Glomerular endothelial cell (primary cell): ENCODE data around the gene SLC1A2. TPM values are rescaled to one million over a fixed set of nuclear protein-coding genes. Genes with fewer than 3 reads are reported as not detected.
A peak's percentile ranks its signal among the peaks of the same experiment; 100 is the strongest.

Experiments used
- DNase-seq: peaks from one replicate; pipeline ENCODE4 v3.0.0-alpha.2; 2011; ENCODE audit warnings: low read depth, low spot score; ENCODE audit errors: extremely low read depth
- total RNA-seq: library from RNA; depleted of rRNA; stranded (reverse); fragments of >200 nt; gene quantifications from 2 replicates; pipeline ENCODE4 v1.2.3, GENCODE V29; 2015

SLC1A2 gene
- total RNA-seq, 1 donor from 2014 or later: not detected

- no peak for DNase-seq
Measured at GRCh38 chr11:35414311-35414710, 5.0 kb downstream of the SLC1A2 start.

- DNase-seq: no peak
Measured at GRCh38 chr11:35413598-35413997, 5.8 kb downstream of the SLC1A2 start.

- DNase-seq: no peak
Measured at GRCh38 chr11:35412285-35412684, 7.1 kb downstream of the SLC1A2 start.

GRCh38 chr11:35407041-35407440 is 12.3 kb downstream of the SLC1A2 start:
- DNase-seq: no peak

GRCh38 chr11:35404388-35404775 is 15.0 kb downstream of the SLC1A2 start:
- no peak for DNase-seq

GRCh38 chr11:35403765-35404387 is 15.5 kb downstream of the SLC1A2 start:
- DNase-seq: no peak

- no peak for DNase-seq
Measured at GRCh38 chr11:35402751-35403660, 16.4 kb downstream of the SLC1A2 start.

GRCh38 chr11:35398881-35399280 is 20.5 kb downstream of the SLC1A2 start:
- DNase-seq: no peak

- no peak for DNase-seq
Measured at GRCh38 chr11:35394941-35395340, 24.4 kb downstream of the SLC1A2 start.

- DNase-seq: no peak
Measured at GRCh38 chr11:35393098-35393497, 26.3 kb downstream of the SLC1A2 start.

- DNase-seq: peak; percentile 27
Measured at GRCh38 chr11:35391922-35392688, 27.3 kb downstream of the SLC1A2 start.

- DNase-seq: no peak
Measured at GRCh38 chr11:35390737-35391682, 28.3 kb downstream of the SLC1A2 start.

- DNase-seq: no peak
Measured at GRCh38 chr11:35389897-35390465, 29.4 kb downstream of the SLC1A2 start.

GRCh38 chr11:35389112-35389511 is 30.2 kb downstream of the SLC1A2 start:
- DNase-seq: no peak

GRCh38 chr11:35388061-35388460 is 31.3 kb downstream of the SLC1A2 start:
- no peak for DNase-seq

GRCh38 chr11:35387111-35387982 is 32.0 kb downstream of the SLC1A2 start:
- no peak for DNase-seq

- DNase-seq: no peak
Measured at GRCh38 chr11:35383953-35384352, 35.4 kb downstream of the SLC1A2 start.

GRCh38 chr11:35381709-35382322 is 37.5 kb downstream of the SLC1A2 start:
- DNase-seq: no peak

GRCh38 chr11:35380603-35381002 is 38.8 kb downstream of the SLC1A2 start:
- no peak for DNase-seq
